NCI-H69 (cell line): ENCODE data around the gene NIBAN1.
A peak's percentile ranks its signal among the peaks of the same experiment; 100 is the strongest.
"Not testable (repeated sequence)": the region's sequence is repeated elsewhere in the genome, so short reads cannot be mapped to it uniquely, and the experiment has no call there.

Source experiments
- DNase-seq: peaks from one replicate; lab custom pipeline; 2025; lab: John Stamatoyannopoulos, UW

The NIBAN1 gene, protein sequence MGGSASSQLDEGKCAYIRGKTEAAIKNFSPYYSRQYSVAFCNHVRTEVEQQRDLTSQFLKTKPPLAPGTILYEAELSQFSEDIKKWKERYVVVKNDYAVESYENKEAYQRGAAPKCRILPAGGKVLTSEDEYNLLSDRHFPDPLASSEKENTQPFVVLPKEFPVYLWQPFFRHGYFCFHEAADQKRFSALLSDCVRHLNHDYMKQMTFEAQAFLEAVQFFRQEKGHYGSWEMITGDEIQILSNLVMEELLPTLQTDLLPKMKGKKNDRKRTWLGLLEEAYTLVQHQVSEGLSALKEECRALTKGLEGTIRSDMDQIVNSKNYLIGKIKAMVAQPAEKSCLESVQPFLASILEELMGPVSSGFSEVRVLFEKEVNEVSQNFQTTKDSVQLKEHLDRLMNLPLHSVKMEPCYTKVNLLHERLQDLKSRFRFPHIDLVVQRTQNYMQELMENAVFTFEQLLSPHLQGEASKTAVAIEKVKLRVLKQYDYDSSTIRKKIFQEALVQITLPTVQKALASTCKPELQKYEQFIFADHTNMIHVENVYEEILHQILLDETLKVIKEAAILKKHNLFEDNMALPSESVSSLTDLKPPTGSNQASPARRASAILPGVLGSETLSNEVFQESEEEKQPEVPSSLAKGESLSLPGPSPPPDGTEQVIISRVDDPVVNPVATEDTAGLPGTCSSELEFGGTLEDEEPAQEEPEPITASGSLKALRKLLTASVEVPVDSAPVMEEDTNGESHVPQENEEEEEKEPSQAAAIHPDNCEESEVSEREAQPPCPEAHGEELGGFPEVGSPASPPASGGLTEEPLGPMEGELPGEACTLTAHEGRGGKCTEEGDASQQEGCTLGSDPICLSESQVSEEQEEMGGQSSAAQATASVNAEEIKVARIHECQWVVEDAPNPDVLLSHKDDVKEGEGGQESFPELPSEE

DNA sequence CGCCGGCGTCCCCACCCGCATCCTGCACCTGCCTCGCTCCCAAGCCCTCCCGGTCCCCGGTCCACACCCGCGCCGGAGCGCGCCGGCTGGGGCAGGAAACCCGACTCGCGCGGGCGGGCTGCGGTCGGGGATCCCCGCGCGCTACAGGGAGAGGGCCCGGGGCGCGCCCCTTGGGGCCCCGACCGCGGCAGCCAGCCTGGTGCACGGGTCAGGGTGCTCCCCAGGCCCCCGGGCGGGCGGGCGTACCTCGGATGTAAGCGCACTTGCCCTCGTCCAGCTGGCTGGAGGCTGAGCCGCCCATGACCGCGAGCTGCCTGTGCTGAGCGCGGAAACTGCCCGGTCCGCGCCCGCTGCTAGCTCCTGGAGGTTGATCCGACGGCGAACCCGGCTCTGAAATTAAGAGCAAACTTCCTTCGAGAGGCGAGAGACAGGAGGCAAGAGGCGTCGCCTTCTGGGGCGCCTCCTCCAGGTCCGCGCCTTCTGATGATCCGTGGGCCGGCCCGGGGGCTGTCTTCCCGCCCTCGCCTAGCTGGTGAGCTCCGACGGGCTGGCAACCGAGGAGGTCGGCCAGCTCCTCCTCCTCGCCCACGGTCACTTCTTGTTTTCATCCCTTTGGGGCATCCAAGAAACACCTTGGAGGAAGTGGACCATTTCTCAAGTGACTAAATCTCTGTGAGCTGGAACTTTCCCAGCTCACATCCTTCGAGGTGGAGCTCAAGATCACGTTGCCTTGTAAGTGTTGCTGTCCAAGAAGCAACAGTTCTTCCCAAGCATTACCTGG lies at the start of gene NIBAN1:
TSS of gene NIBAN1 (minus strand) at position 453 of the 781 bp plus-strand sequence. CDS start at position 301, 152 bp downstream.
- peak; percentile 77 for DNase-seq

DNA sequence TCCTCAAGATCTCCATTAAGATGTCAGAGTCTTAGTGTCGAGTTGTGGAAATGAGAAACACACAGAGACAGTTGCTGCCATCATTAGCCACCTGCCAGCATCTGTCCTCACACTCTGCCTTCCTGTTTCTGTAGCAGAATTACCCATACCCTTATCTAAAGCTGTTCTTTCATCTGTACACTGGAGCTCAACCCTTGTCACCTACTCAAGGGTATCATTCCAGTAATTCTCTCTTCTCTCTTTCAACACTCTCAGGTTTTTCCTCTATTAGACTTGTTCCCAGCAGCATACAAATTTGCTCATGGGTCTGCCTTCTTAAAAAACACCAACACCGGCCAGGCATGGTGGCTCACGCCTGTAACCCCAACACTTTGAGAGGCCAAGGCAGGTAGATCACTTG lies 43.7 kb upstream of the NIBAN1 start:
- peak; percentile 12 for DNase-seq

- no peak for DNase-seq
Measured at GRCh38 chr1:185017338-185017737, 43.0 kb upstream of the NIBAN1 start.

GRCh38 chr1:185016880-185017279 lies 42.6 kb upstream of the NIBAN1 start:
- no peak for DNase-seq

GRCh38 chr1:185015631-185016030 lies 41.3 kb upstream of the NIBAN1 start:
- no peak for DNase-seq

DNA sequence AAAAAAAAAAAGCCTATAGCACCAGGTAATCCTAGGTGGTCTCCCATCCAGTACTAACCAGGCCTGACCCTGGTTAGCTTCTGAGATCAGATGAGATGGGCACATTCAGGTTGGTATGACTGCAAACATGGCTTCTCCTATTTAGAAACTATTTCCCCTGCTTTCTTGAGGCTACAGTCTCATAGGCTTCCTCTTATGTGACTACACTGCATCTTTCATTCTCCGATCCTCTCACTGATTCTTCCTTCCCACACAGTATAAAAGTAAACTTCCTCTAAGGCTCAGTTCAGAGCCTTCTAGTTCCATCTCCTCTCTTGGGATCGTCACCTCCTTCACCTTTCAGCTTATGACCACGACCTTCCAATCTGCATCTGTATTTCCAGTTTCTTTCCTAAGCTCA lies 40.6 kb upstream of the NIBAN1 start:
- no peak for DNase-seq

DNA sequence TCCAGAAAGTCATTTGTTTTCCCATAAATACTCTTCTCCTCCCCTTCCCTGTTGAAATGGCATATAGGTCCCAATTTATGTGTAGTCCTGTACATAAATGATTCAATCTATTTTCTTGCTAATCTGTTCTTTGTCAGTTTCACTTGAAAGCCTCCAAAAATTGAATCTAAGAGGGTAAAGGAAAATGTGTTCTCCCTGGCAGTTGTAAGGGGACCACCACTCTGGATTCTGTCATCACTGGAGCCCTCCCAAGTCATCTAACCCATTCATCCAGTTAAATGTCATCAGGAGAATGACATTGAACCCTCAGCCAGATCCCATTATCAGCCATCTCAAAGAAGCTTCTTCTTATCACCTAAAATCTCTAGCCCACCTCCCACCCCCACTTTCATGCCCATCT lies 36.1 kb upstream of the NIBAN1 start:
- no peak for DNase-seq

DNA sequence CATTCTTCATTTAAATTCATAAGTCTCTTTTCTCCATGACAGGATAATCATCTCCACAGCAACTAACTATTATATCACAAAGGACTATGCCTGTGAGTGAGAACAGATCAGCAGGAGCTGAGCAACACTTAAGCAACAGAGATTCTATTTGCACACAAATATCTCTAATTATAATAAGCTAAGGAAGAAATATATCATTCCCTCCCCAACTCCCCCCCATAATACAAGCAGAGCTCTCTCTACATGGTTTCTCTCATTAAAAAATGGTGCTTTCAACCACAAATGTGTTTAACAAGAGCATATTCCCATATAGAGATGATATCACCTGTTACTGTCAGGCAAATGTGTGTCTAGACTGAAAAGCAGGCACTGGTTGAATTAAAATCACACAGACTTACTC lies 34.5 kb upstream of the NIBAN1 start:
- peak; percentile 97 for DNase-seq

DNA sequence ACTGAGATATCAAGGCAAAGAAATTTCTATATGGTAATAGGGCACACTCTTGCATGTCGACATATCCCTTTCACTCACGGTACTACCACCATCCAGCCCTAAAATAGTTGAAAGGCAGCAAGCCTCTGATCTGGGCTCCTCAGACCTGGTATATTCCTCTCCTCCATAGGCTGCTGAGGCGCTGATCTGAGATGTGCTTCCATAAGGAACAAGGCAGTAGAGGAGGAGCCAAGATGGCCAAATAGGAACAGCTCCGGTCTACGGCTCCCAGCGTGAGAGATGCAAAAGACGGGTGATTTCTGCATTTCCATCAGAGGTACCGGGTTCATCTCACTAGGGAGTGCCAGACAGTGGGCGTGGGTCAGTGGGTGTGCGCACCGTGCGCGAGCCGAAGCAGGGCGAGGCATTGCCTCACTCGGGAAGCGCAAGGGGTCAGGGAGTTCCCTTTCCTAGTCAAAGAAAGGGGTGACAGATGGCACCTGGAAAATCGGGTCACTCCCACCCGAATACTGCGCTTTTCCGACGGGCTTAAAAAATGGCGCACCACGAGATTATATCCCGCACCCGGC lies 27.1 kb upstream of the NIBAN1 start:
- DNase-seq, result peak; percentile 29

- DNase-seq, result not testable (repeated sequence)
Measured at GRCh38 chr1:184999974-185000373, 25.7 kb upstream of the NIBAN1 start.

GRCh38 chr1:184994301-184994700 lies 20.0 kb upstream of the NIBAN1 start:
- no peak for DNase-seq

- no peak for DNase-seq
Measured at GRCh38 chr1:184992271-184992670, 18.0 kb upstream of the NIBAN1 start.

DNA sequence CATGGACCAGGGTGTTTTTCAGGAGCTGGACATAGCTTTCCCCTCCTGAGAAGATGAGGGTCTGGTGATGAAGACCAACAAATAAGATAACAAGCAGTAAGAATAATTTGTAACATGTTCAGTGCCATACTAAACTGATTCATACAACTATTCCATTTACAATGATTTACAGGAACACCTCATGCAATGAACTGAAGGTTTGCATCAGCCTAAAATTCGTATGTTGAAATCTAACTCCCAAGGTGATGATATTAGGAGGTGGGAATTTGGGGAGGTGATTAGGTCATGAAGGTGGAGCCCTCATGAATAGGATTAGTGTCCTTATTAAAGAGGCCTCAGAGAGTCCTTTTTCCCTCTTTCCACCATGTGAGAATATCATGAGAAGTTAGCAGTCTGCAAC lies 15.9 kb upstream of the NIBAN1 start:
- DNase-seq, result no peak

- DNase-seq, result no peak
Measured at GRCh38 chr1:184988506-184988905, 14.2 kb upstream of the NIBAN1 start.

DNA sequence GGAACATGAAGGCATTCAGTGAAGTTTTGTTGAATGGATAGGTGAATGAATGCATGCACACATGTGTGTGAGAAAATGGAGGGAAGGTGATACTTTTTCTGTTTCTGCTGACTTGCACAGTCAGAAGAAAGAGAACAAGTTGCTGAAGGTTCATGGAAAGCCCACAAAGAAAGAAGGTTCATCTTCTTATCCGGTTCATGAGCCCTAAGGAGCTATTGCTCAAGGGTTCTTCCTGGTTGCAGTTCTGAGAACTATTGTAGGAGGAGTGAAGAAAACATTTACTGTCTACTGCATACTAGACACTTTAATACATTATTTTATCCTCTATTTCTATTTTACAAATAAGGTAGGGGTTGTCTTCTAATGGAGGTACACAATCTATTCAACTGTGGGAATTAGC lies 13.4 kb upstream of the NIBAN1 start:
- DNase-seq, result no peak

GRCh38 chr1:184986250-184986649 lies 11.9 kb upstream of the NIBAN1 start:
- DNase-seq, result peak; percentile 78

DNA sequence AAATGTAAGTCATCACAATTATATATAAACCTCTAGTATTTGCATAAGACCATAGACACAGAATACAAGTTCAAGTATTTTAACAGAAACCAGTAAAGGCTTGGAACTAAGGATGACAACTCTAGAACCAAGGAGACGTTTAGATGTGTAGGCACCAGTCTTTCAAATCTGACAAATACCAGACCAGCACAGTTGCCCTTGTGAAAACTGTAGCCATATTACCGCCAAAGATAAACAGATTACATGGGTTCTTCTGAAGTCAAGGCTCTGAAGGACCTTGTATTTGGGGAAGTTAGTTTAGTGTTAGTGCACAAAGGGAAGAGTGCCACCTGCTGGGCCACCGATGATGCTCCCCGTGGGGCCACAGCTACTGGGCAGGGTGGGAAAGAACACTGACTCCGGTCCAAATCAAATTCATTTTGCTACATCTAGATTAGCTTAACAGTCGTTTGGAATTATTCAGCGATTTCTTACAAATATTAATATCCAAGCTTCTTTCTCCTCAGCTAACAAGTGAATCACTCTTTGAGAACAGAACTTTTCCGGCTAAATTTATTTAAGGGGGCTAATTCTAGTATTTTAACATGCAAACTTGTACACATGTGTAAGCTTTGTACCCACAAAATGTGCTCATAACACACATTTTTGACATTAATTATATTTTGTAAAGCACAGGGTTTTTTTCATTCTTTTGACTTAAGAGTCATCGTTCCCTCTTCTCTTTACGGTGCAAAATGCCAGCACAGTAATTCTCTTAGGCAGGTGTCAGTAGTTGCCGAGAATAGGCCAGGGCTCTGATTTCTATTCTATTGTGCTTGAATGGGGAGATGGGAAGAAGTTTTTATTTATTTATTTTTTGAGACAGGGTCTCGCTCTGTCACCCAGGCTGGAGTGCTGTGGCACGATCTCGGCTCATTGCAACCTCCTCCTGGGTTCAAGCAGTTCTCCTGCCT lies 8.0 kb upstream of the NIBAN1 start:
- peak; percentile 72 for DNase-seq

DNA sequence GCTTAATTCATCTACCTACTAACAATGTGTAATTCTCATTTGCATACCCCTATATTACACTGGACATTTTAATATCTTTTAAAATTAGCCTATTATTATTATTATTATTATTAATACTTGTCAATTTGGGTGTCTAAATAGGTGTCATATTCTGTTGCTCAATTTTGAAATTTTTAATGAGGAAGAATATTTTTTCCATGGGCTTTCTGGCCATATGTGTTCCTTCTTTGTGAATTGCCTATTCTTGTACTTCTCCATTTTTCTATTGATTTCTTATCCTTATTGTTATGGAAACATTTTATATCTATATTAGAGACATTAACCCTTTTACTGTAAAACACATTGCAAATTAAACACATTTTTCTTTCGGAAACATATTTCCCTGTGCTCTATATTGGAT lies 6.4 kb upstream of the NIBAN1 start:
- DNase-seq, result no peak

DNA sequence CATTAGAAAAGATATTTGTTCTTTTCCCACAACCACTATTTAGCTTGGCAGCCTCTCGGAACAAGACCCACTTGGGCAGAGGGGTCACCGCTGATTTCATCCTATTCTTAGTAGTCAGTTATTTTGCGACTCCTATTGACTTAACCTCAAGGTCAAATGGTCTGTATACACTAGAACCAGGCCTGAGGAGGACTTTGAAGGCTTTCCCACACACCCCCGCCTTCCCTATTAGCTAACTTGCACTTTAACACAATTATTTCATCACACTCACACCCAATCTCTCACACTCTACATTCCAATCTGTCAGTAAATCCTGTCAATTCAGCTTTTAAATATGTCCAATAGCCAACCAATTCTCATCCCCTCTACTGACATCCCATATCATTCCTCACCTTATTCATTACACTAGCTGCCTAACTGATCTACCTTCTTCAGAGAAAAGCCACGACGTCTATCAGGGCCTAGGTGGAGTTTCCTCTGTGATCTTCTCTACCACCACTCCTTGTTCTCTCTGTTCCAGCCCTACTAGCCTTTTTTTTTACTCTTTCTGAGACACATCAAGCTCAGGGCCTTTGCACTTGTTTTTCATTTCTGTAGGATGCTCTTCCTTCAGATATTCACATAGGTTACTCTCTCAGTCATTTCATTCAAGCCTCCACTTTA lies 1.0 kb upstream of the NIBAN1 start:
- no peak for DNase-seq

- DNase-seq, result peak; percentile 36
Measured at GRCh38 chr1:184974837-184975115, 468 bp upstream of the NIBAN1 start.
